SU-DHL-6 (cell line): ENCODE measurements around the gene FHIP2A.
"Not testable (repeated sequence)": the region's sequence is repeated elsewhere in the genome, so short reads cannot be mapped to it uniquely, and the experiment has no call there.

Experiments
- H2AFZ ChIP-seq: fragments of 200-600 bp; sonication (generic); 2 replicates; pipeline ENCODE4 v1.6.1; 2014; ENCODE audit warnings: low read depth, mild to moderate bottlenecking, moderate library complexity, mixed read lengths, antibody characterized with exemption, low read length; ENCODE audit not compliant: severe bottlenecking
- H3F3A ChIP-seq: fragments of 200-600 bp; shearing (Covaris generic); 2 replicates; pipeline ENCODE4 v1.6.0; 2016; ENCODE audit warnings: antibody characterized with exemption, mild to moderate bottlenecking; ENCODE audit not compliant: insufficient read depth
- H3K27ac ChIP-seq: fragments of 200-600 bp; sonication (generic); 2 replicates; pipeline ENCODE4 v1.5.1; 2016; ENCODE audit warnings: low read depth, mild to moderate bottlenecking, low read length, moderate library complexity, mixed read lengths
- H3K27me3 ChIP-seq: fragments of 200-600 bp; sonication (generic), shearing (Covaris generic); 2 replicates; pipeline ENCODE4 v1.6.0; 2014; ENCODE audit warnings: mild to moderate bottlenecking, low read length
- H3K36me3 ChIP-seq: fragments of 200-600 bp; sonication (generic); 2 replicates; pipeline ENCODE4 v1.6.1; 2014; ENCODE audit warnings: mild to moderate bottlenecking, low read length, mixed read lengths
- H3K4me2 ChIP-seq: fragments of 300-600, 200-600 bp; shearing (Covaris generic), sonication (generic); 2 replicates; pipeline ENCODE4 v1.6.0; 2014; ENCODE audit warnings: low read length, low read depth, mild to moderate bottlenecking; ENCODE audit not compliant: poor library complexity, severe bottlenecking
- H3K4me3 ChIP-seq: fragments of 200-600 bp; sonication (generic); 2 replicates; pipeline ENCODE4 v1.5.1; 2014; ENCODE audit warnings: antibody characterized with exemption, low read length, mild to moderate bottlenecking, mixed read lengths; ENCODE audit not compliant: insufficient read depth, poor library complexity, severe bottlenecking
- H3K79me2 ChIP-seq: fragments of 200-600 bp; sonication (generic); 2 replicates; pipeline ENCODE4 v1.6.1; 2014; ENCODE audit warnings: mild to moderate bottlenecking, low read length, moderate library complexity; ENCODE audit not compliant: insufficient read depth
- H3K9ac ChIP-seq: fragments of 200-600 bp; sonication (generic); 2 replicates; pipeline ENCODE4 v1.7.0; 2014; ENCODE audit warnings: mild to moderate bottlenecking, low read length
- H3K9me2 ChIP-seq: fragments of 200-600 bp; sonication (generic); replicated peaks from 2 replicates; pipeline ENCODE4 v1.6.1; 2014; ENCODE audit warnings: low read length; ENCODE audit not compliant: insufficient read depth
- H3K9me3 ChIP-seq: fragments of 200-600 bp; sonication (generic); 2 replicates; pipeline ENCODE4 v1.6.1; 2014; ENCODE audit warnings: low read length, mixed read lengths; ENCODE audit not compliant: insufficient read depth
- H4K20me1 ChIP-seq: fragments of 200-600 bp; sonication (generic); 2 replicates; pipeline ENCODE4 v1.6.1; 2014; ENCODE audit warnings: low read depth, mild to moderate bottlenecking, antibody characterized with exemption, low read length, moderate library complexity, mixed read lengths
- EZH2phosphoT487 ChIP-seq: fragments of 200-600 bp; sonication (generic), shearing (Covaris generic); conservative IDR thresholded peaks from 2 replicates; pipeline ENCODE4 v1.6.1; 2018; ENCODE audit warnings: mild to moderate bottlenecking, antibody characterized with exemption, low read length, moderate library complexity, mixed read lengths
- TF ChIP-seq, protein P1 (sequence below): fragments of 200-600 bp; sonication (generic); IDR thresholded peaks from one replicate; pipeline ENCODE4 v1.5.1; 2017; ENCODE audit warnings: antibody characterized with exemption, mild to moderate bottlenecking, low read length, moderate library complexity; ENCODE audit not compliant: insufficient read depth, poor library complexity, severe bottlenecking

Gene FHIP2A

DNA sequence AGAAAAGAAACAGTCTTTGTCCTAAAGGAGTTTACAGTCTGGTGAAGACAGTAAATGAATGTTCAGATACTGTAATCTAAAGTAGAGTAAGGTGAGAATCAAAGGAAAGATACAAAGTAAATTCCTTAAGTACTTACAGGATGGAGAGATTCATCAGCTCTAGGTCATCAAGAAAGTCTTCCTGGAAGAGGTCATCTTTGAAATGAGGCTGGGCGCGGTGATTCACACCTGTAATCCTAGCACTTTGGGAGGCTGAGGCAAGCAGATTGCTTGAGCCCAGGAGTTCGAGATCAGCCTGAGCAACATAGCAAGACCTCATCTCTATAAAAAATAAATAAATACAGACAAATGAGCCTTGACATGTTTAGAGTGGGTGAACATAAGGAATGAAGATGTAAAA, 18.3 kb downstream of the FHIP2A start:
- no peaks in the 10 kb centered on the region for H3K36me3 ChIP-seq

DNA sequence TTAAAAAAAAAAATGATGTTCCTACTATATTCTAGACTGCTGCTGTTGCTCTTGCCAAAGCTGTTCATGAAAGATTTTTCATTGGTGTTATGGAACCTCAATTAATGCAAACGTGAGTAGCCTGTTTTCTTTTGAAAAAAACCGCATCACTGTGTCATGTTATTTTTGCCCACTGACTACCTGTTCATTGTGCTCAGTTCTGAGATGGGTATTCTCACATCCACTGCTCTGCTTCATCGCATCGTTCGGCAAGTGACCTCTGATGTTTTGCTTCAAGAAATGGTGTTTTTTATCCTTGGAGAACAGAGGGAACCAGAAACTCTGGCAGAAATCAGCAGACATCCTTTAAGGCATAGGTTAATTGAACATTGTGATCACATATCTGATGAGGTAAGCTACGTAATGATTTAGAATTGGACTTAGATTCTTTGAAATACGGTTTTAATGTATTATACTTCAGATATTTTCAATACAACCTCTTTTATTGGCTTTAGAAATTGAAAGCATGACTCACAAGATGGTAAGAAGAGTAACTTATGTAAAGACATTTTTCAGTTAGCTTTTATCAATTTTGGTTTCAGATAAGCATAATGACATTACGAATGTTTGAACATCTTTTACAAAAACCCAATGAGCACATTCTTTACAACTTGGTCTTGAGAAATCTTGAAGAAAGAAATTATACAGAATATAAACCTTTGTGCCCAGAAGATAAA, 24.6 kb downstream of the FHIP2A start:
- Histone ChIP-seq H3K9me2 (no peaks in the 10 kb centered on the region), H4K20me1 (no peaks in the 10 kb centered on the region), H3K27ac (no peak overlapping the region), H3K4me3 (no peak overlapping the region), H3F3A (no peaks in the 10 kb centered on the region), H3K79me2 (no peaks in the 10 kb centered on the region), H3K9ac (no peak overlapping the region), H3K27me3 (no peaks in the 10 kb centered on the region), H3K9me3 (no peaks in the 10 kb centered on the region), H3K4me2 (no peak overlapping the region), H3K36me3 (no peaks in the 10 kb centered on the region), H2AFZ (no peak overlapping the region)
- TF ChIP-seq, protein P1, sequence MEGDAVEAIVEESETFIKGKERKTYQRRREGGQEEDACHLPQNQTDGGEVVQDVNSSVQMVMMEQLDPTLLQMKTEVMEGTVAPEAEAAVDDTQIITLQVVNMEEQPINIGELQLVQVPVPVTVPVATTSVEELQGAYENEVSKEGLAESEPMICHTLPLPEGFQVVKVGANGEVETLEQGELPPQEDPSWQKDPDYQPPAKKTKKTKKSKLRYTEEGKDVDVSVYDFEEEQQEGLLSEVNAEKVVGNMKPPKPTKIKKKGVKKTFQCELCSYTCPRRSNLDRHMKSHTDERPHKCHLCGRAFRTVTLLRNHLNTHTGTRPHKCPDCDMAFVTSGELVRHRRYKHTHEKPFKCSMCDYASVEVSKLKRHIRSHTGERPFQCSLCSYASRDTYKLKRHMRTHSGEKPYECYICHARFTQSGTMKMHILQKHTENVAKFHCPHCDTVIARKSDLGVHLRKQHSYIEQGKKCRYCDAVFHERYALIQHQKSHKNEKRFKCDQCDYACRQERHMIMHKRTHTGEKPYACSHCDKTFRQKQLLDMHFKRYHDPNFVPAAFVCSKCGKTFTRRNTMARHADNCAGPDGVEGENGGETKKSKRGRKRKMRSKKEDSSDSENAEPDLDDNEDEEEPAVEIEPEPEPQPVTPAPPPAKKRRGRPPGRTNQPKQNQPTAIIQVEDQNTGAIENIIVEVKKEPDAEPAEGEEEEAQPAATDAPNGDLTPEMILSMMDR, result no peak
- TF ChIP-seq EZH2phosphoT487, result no peak

More for the DNA sequence above, 18.3 kb downstream of the FHIP2A start:
- Histone ChIP-seq H2AFZ (no peak overlapping the region), H4K20me1 (no peaks in the 10 kb centered on the region), H3K4me2 (no peak overlapping the region), H3K27ac (no peak overlapping the region), H3K27me3 (no peaks in the 10 kb centered on the region), H3K9ac (no peak overlapping the region), H3K79me2 (no peaks in the 10 kb centered on the region), H3K9me3 (no peaks in the 10 kb centered on the region), H3K4me3 (no peak overlapping the region), H3F3A (no peaks in the 10 kb centered on the region), H3K9me2 (no peaks in the 10 kb centered on the region)
- TF ChIP-seq, protein P1, result no peak
- TF ChIP-seq EZH2phosphoT487, result no peak

DNA sequence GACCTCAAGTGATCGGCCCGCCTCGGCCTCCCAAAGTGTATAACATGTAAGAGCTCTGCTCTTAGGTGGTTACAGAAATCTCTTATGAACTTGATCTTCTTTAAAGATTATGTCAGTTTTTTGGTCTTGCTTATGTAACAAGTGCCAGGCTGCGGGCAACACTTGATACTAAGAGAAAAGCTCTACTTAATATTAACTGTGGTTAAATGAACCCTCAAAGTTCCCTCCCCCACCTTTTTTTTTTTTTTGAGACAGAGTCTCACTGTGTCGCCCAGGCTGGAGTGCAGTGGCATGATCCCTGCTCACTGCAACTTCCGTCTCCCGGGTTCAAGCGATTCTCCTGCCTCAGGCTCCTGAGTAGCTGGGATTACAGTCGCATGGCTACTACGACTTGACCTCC, 25.9 kb downstream of the FHIP2A start:
- H3K79me2 ChIP-seq, H3K9ac ChIP-seq, H3K36me3 ChIP-seq, H3K9me2 ChIP-seq, H3K4me3 ChIP-seq, H3K9me3 ChIP-seq, H4K20me1 ChIP-seq, H3K4me2 ChIP-seq, H3F3A ChIP-seq, H3K27me3 ChIP-seq, H2AFZ ChIP-seq, H3K27ac ChIP-seq: not testable (repeated sequence)

DNA sequence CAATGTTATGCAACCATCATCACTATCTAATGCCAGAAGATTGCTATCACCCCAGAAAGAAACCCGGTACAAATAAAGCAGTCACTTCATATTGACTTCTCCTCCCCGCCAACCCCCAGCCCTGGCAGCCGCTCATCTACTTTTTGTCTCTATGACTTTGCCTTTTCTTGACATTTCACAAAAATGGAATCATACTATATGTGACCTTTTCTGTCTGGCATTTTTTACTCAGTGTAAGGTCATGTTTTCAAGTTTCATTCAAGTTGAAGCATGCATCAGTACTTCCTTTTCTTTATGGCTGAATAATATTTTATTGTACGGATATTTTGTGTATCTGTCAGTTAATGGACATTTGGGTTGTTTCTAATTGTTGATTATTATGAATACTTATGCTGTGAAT, 28.1 kb downstream of the FHIP2A start:
- TF ChIP-seq EZH2phosphoT487, result no peak
- TF ChIP-seq, protein P1, result no peak
- no peaks in the 10 kb centered on the region for H3K9me2 ChIP-seq
- no peak overlapping the region for H3K9ac ChIP-seq
- no peaks in the 10 kb centered on the region for H3F3A ChIP-seq
- no peaks in the 10 kb centered on the region for H3K9me3 ChIP-seq
- H3K79me2 ChIP-seq, result no peaks in the 10 kb centered on the region
- H2AFZ ChIP-seq, result no peak overlapping the region
- no peaks in the 10 kb centered on the region for H3K36me3 ChIP-seq
- H3K4me2 ChIP-seq, result no peak overlapping the region
- no peak overlapping the region for H3K4me3 ChIP-seq
- no peaks in the 10 kb centered on the region; the same call in 1 of the 2 replicates for H4K20me1 ChIP-seq
- no peaks in the 10 kb centered on the region for H3K27me3 ChIP-seq
- H3K27ac ChIP-seq, result no peak overlapping the region
